Gastroesophageal sphincter (tissue), 3 donors: Measurements from ENCODE around the gene C6orf52.

Experiments used
- CTCF ChIP-seq, 4 experiments: fragments of 200-600 bp in 2 of 4; fragments of 450-650 bp in 2 of 4; sonication (generic) in 1 of 4; IDR thresholded peaks; one replicate each; pipeline ENCODE4 v1.5.1; 2017 to 2019; ENCODE audit warnings: antibody characterized with exemption in 4 of 4, mild to moderate bottlenecking in 2 of 4, moderate library complexity in 2 of 4
- POLR2A ChIP-seq, 2 donors: fragments of 450-650 bp; IDR thresholded peaks; one replicate each; pipeline ENCODE4 v1.6.1; 2017; ENCODE audit warnings: antibody characterized with exemption in 2 of 2, mild to moderate bottlenecking in 2 of 2, moderate library complexity in 1 of 2
- POLR2AphosphoS5 ChIP-seq: sonication (generic); formaldehyde crosslinking; IDR thresholded peaks from one replicate; pipeline ENCODE4 v1.6.1; 2017; ENCODE audit warnings: antibody characterized with exemption

- no peak for TF ChIP-seq CTCF (IDR thresholded peaks at IDR 0.05)
- TF ChIP-seq POLR2AphosphoS5: no peak
- no peak for TF ChIP-seq POLR2A (IDR thresholded peaks at IDR 0.05)
Measured at GRCh38 chr6:10696655-10697054, 2.2 kb upstream of the C6orf52 start.
